Retina (tissue), 1 donor: ENCODE measurements around the gene ZHX3.
"Not testable (repeated sequence)": the region's sequence is repeated elsewhere in the genome, so short reads cannot be mapped to it uniquely, and the experiment has no call there.

Source experiments
- DNase-seq: peaks from one replicate; pipeline ENCODE4 v3.0.0-alpha.2; 2016

ZHX3 gene

GRCh38 chr20:41249411-41250281, 67.9 kb downstream of the ZHX3 start:
- peak; percentile 64 for DNase-seq

GRCh38 chr20:41248368-41249024, 69.0 kb downstream of the ZHX3 start:
- peak; percentile 28 for DNase-seq

GRCh38 chr20:41247523-41248367, 69.8 kb downstream of the ZHX3 start:
- no peak for DNase-seq

GRCh38 chr20:41245086-41245707, 72.3 kb downstream of the ZHX3 start:
- peak; percentile 59 for DNase-seq

GRCh38 chr20:41242807-41243206, 74.7 kb downstream of the ZHX3 start:
- no peak for DNase-seq

GRCh38 chr20:41242352-41242751, 75.2 kb downstream of the ZHX3 start:
- DNase-seq = no peak

GRCh38 chr20:41237233-41237632, 80.3 kb downstream of the ZHX3 start:
- DNase-seq = not testable (repeated sequence)

- DNase-seq = not testable (repeated sequence)
These were observed 80.7 kb downstream of the ZHX3 start for GRCh38 chr20:41236818-41237217.

- no peak for DNase-seq
These were observed 83.0 kb downstream of the ZHX3 start for GRCh38 chr20:41234546-41234945.

GRCh38 chr20:41234041-41234440, 83.5 kb downstream of the ZHX3 start:
- no peak for DNase-seq

- DNase-seq = no peak
These were observed 84.3 kb downstream of the ZHX3 start for GRCh38 chr20:41232973-41233926.

- no peak for DNase-seq
These were observed 86.4 kb downstream of the ZHX3 start for GRCh38 chr20:41231136-41231535.

GRCh38 chr20:41230136-41230535, 87.4 kb downstream of the ZHX3 start:
- no peak for DNase-seq

- DNase-seq = no peak
These were observed 88.3 kb downstream of the ZHX3 start for GRCh38 chr20:41229259-41229658.

GRCh38 chr20:41228858-41229257, 88.7 kb downstream of the ZHX3 start:
- no peak for DNase-seq

- DNase-seq = no peak
These were observed 91.1 kb downstream of the ZHX3 start for GRCh38 chr20:41226426-41226825.

GRCh38 chr20:41225091-41225490, 92.4 kb downstream of the ZHX3 start:
- DNase-seq = no peak

- no peak for DNase-seq
These were observed 93.2 kb downstream of the ZHX3 start for GRCh38 chr20:41224281-41224680.

- DNase-seq = no peak
These were observed 94.4 kb downstream of the ZHX3 start for GRCh38 chr20:41223112-41223511.

- DNase-seq = no peak
These were observed 94.8 kb downstream of the ZHX3 start for GRCh38 chr20:41222703-41223102.

- DNase-seq = no peak
These were observed 95.2 kb downstream of the ZHX3 start for GRCh38 chr20:41222296-41222695.
